OCI-LY1 (cell line): ENCODE results near the gene CCDC70.
"Not testable (repeated sequence)": the region's sequence is repeated elsewhere in the genome, so short reads cannot be mapped to it uniquely, and the experiment has no call there.

Experiments used
- H2AFZ ChIP-seq: fragments of 200-600 bp; sonication (generic), shearing (Covaris generic); 2 replicates; pipeline ENCODE4 v1.6.0; 2014; ENCODE audit warnings: antibody characterized with exemption, mild to moderate bottlenecking, low read length
- H3F3A ChIP-seq: fragments of 200-600 bp; sonication (generic), shearing (Covaris generic); 2 replicates; pipeline ENCODE4 v1.6.0; 2014; ENCODE audit warnings: mild to moderate bottlenecking, antibody characterized with exemption, low read length, moderate library complexity; ENCODE audit not compliant: insufficient read depth
- H3K27ac ChIP-seq: fragments of 200-600 bp; sonication (generic); 2 replicates; pipeline ENCODE4 v1.5.1; 2014; ENCODE audit warnings: low read length, mixed run types, mild to moderate bottlenecking, low read depth; ENCODE audit not compliant: poor library complexity, severe bottlenecking
- H3K27me3 ChIP-seq: fragments of 200-600 bp; sonication (generic); 2 replicates; pipeline ENCODE4 v1.6.0; 2014; ENCODE audit warnings: antibody characterized with exemption, mild to moderate bottlenecking, low read length, moderate library complexity; ENCODE audit not compliant: insufficient read depth
- H3K36me3 ChIP-seq: fragments of 200-600 bp; sonication (generic); 2 replicates; pipeline ENCODE4 v1.6.1; 2014; ENCODE audit warnings: mild to moderate bottlenecking, antibody characterized with exemption, low read length, moderate library complexity, mixed read lengths; ENCODE audit not compliant: insufficient read depth
- H3K4me1 ChIP-seq: fragments of 200-600 bp; sonication (generic); 2 replicates; pipeline ENCODE4 v1.5.1; 2014; ENCODE audit warnings: mild to moderate bottlenecking, low read length, moderate library complexity; ENCODE audit not compliant: insufficient read depth, severe bottlenecking
- H3K4me2 ChIP-seq: fragments of 200-600 bp; sonication (generic), shearing (Covaris generic); 2 replicates; pipeline ENCODE4 v1.6.1; 2014; ENCODE audit warnings: low read length
- H3K4me3 ChIP-seq: fragments of 200-600 bp; sonication (generic); 2 replicates; pipeline ENCODE4 v1.5.1; 2014; ENCODE audit warnings: low read length, low read depth, mild to moderate bottlenecking, mixed read lengths; ENCODE audit not compliant: poor library complexity, severe bottlenecking
- H3K79me2 ChIP-seq: fragments of 200-600 bp; shearing (Covaris generic); 2 replicates; pipeline ENCODE4 v1.6.1; 2016; ENCODE audit warnings: mixed run types, low read length, mixed read lengths; ENCODE audit not compliant: insufficient read depth
- H3K9ac ChIP-seq: fragments of 200-600 bp; sonication (generic), shearing (Covaris generic); 2 replicates; pipeline ENCODE4 v1.6.1; 2014; ENCODE audit warnings: mild to moderate bottlenecking, low read length, mixed read lengths
- H3K9me2 ChIP-seq: fragments of 200-600 bp; sonication (generic), shearing (Covaris generic); 2 replicates; pipeline ENCODE4 v1.6.1; 2014; ENCODE audit warnings: low read depth, mild to moderate bottlenecking, low read length, mixed read lengths
- H3K9me3 ChIP-seq: fragments of 200-600 bp; shearing (Covaris generic); 2 replicates; pipeline ENCODE4 v1.6.1; 2014; ENCODE audit warnings: low read length, mixed read lengths
- H4K20me1 ChIP-seq: fragments of 200-600 bp; sonication (generic), shearing (Covaris generic); 2 replicates; pipeline ENCODE4 v1.6.0; 2016; ENCODE audit warnings: mild to moderate bottlenecking, low read length; ENCODE audit not compliant: insufficient read depth
- EZH2 ChIP-seq: fragments of 200-600 bp; sonication (generic), shearing (Covaris generic); IDR thresholded peaks from 2 replicates; pipeline ENCODE4 v1.8.0; 2017; ENCODE audit warnings: borderline replicate concordance, mixed run types, mild to moderate bottlenecking, antibody characterized with exemption, low read length, moderate library complexity, mixed read lengths
- TF ChIP-seq, protein P1 (sequence below): fragments of 200-600 bp; sonication (generic), shearing (Covaris generic); IDR thresholded peaks from 2 replicates; pipeline ENCODE4 v1.5.1; 2017; ENCODE audit warnings: mild to moderate bottlenecking, antibody characterized with exemption, low read length, moderate library complexity, mixed read lengths

CCDC70 gene

GRCh38 chr13:51906581-51906980, 44.8 kb downstream of the CCDC70 start:
- no peak overlapping the region for H2AFZ ChIP-seq
- H3K9me3 ChIP-seq: no peaks in the 10 kb centered on the region
- H3K79me2 ChIP-seq: no peaks in the 10 kb centered on the region
- no peaks in the 10 kb centered on the region for H3K36me3 ChIP-seq
- no peak overlapping the region for H3K4me2 ChIP-seq
- H3K4me3 ChIP-seq: no peak overlapping the region
- no peaks in the 10 kb centered on the region for H3F3A ChIP-seq
- H3K27ac ChIP-seq: no peak overlapping the region
- H3K9ac ChIP-seq: no peak overlapping the region
- H3K27me3 ChIP-seq: no peaks in the 10 kb centered on the region
- no peaks in the 10 kb centered on the region for H3K4me1 ChIP-seq
- H3K9me2 ChIP-seq: no peaks in the 10 kb centered on the region
- no peaks in the 10 kb centered on the region for H4K20me1 ChIP-seq
- TF ChIP-seq, protein P1, sequence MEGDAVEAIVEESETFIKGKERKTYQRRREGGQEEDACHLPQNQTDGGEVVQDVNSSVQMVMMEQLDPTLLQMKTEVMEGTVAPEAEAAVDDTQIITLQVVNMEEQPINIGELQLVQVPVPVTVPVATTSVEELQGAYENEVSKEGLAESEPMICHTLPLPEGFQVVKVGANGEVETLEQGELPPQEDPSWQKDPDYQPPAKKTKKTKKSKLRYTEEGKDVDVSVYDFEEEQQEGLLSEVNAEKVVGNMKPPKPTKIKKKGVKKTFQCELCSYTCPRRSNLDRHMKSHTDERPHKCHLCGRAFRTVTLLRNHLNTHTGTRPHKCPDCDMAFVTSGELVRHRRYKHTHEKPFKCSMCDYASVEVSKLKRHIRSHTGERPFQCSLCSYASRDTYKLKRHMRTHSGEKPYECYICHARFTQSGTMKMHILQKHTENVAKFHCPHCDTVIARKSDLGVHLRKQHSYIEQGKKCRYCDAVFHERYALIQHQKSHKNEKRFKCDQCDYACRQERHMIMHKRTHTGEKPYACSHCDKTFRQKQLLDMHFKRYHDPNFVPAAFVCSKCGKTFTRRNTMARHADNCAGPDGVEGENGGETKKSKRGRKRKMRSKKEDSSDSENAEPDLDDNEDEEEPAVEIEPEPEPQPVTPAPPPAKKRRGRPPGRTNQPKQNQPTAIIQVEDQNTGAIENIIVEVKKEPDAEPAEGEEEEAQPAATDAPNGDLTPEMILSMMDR: no peak
- TF ChIP-seq EZH2: no peak

GRCh38 chr13:51907040-51907732, 45.4 kb downstream of the CCDC70 start:
- Histone ChIP-seq H3K4me2 (no peak overlapping the region), H2AFZ (no peak overlapping the region), H3K27me3 (no peaks in the 10 kb centered on the region), H4K20me1 (no peaks in the 10 kb centered on the region), H3K4me1 (no peaks in the 10 kb centered on the region), H3F3A (no peaks in the 10 kb centered on the region), H3K79me2 (no peaks in the 10 kb centered on the region), H3K9ac (no peak overlapping the region), H3K36me3 (no peaks in the 10 kb centered on the region), H3K9me3 (no peaks in the 10 kb centered on the region), H3K27ac (no peak overlapping the region), H3K4me3 (no peak overlapping the region), H3K9me2 (no peaks in the 10 kb centered on the region)
- TF ChIP-seq, protein P1: no peak
- no peak for TF ChIP-seq EZH2

DNA sequence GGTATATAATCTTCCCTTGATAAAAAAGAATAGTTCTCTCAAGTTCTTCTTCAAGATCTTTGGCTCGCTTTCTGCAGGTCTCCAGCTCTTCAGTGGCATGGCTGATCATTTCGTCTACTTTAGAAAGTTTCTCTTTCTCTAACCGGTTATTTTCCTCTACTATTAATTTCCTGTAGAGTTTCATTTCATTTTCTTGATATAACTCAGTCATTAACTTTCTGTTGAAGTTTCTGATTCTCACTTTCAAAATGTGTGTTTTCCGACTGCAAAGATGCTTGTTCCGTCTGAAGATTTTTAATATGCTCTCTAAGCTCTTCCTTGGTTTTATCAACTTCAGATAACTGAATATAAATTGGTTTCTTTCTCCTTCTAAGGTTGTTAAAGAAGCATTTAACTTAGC, 47.5 kb downstream of the CCDC70 start:
- H3K9me2 ChIP-seq, H3K27me3 ChIP-seq, H3K27ac ChIP-seq, H3K79me2 ChIP-seq, H3K4me1 ChIP-seq, H3K36me3 ChIP-seq, H3K9me3 ChIP-seq, H3K9ac ChIP-seq, H2AFZ ChIP-seq, H3F3A ChIP-seq, H3K4me2 ChIP-seq, H4K20me1 ChIP-seq, H3K4me3 ChIP-seq: not testable (repeated sequence)

DNA sequence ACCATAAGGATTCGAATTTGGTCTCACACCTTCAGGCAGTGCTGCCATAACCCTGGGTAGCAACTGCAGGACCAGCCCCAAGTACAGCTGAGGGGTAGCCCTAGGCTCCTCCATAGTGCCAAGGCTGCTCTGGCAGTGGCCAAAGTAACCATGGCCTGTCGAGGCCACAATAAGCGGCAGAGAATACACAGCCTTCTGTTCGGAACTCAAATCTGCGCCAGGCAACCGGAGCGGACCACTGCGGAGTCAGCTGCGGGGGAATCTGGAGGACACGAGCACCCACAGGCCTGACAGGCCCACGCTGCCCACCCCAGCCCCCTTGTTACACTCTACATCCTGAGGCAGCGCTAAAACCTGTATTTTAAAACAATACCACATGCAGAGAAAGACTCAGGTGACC, 48.7 kb downstream of the CCDC70 start:
- H3K27me3 ChIP-seq: peaks cover 7% of the 10 kb centered on the region; the same call in 1 of the 2 replicates
- no peaks in the 10 kb centered on the region for H3K9me3 ChIP-seq
- H3K36me3 ChIP-seq: no peaks in the 10 kb centered on the region
- H3K4me1 ChIP-seq: no peaks in the 10 kb centered on the region
- no peaks in the 10 kb centered on the region for H3K79me2 ChIP-seq
- H3K27ac ChIP-seq: no peak overlapping the region
- H2AFZ ChIP-seq: no peak overlapping the region
- no peaks in the 10 kb centered on the region for H3F3A ChIP-seq
- no peaks in the 10 kb centered on the region for H3K9me2 ChIP-seq
- H3K4me3 ChIP-seq: no peak overlapping the region
- H3K4me2 ChIP-seq: no peak overlapping the region
- no peaks in the 10 kb centered on the region for H4K20me1 ChIP-seq
- H3K9ac ChIP-seq: no peak overlapping the region
- no peak for TF ChIP-seq EZH2
- TF ChIP-seq, protein P1: no peak
